ENCODE measurements around the gene GPAM.

- TF ChIP-seq CTCF (IDR thresholded peaks at IDR 0.05) (no peak), ZBTB33 (IDR thresholded peaks at IDR 0.05; ENCODE audit: borderline replicate concordance, low read depth) (no peak), TCF12 (IDR thresholded peaks at IDR 0.05) (no peak), RAD21 (IDR thresholded peaks at IDR 0.05; ENCODE audit: low read length) (no peak), POLR2AphosphoS5 (IDR thresholded peaks at IDR 0.05; ENCODE audit: low read depth, low read length) (no peak), YY1 (IDR thresholded peaks at IDR 0.05; ENCODE audit: low read depth) (no peak), USF2 (IDR thresholded peaks at IDR 0.05; ENCODE audit: borderline replicate concordance, low read depth, low read length) (no peak), FOSL2 (IDR thresholded peaks at IDR 0.05; ENCODE audit: borderline replicate concordance, low read depth) (no peak), SMC3 (IDR thresholded peaks at IDR 0.05; ENCODE audit: low read depth, low read length) (no peak), MEF2A (IDR thresholded peaks at IDR 0.05; ENCODE audit: borderline replicate concordance, low read depth) (no peak), TAF1 (IDR thresholded peaks at IDR 0.05; ENCODE audit: borderline replicate concordance, low read depth, low read length) (no peak), RCOR1 (IDR thresholded peaks at IDR 0.05; ENCODE audit: low read length) (no peak), CHD2 (IDR thresholded peaks at IDR 0.05; ENCODE audit: low read length, partially characterized antibody) (no peak)
These were observed 814 bp upstream of the GPAM start for GRCh38 chr10:112184379-112184778.

Data from SK-N-SH (cell line).